ENCODE data around the gene SERPINB1.
"Not testable (repeated sequence)": the region's sequence is repeated elsewhere in the genome, so short reads cannot be mapped to it uniquely, and the experiment has no call there.

SERPINB1 gene

GRCh38 chr6:2841264-2842138 lies at the start of gene SERPINB1:
Gene SERPINB1 (minus strand): TSS chr6:2841863. CDS start chr6:2840586, 1,277 bp downstream.
- peak in 2 of 3 donors; percentile 24 to 58 for DNase-seq (ENCODE audit: low read depth in 3 of 3, low spot score in 1 of 3)

- DNase-seq (ENCODE audit: low read depth in 3 of 3, low spot score in 1 of 3) = no peak
Measured at GRCh38 chr6:2890976-2891767, 49.5 kb upstream of the SERPINB1 start.

GRCh38 chr6:2885967-2886735 lies 44.5 kb upstream of the SERPINB1 start:
- no peak for DNase-seq (ENCODE audit: low read depth in 3 of 3, low spot score in 1 of 3)

- no peak for DNase-seq (ENCODE audit: low read depth in 3 of 3, low spot score in 1 of 3)
Measured at GRCh38 chr6:2884804-2885203, 43.1 kb upstream of the SERPINB1 start.

GRCh38 chr6:2883673-2884072 lies 42.0 kb upstream of the SERPINB1 start:
- DNase-seq (ENCODE audit: low read depth in 3 of 3, low spot score in 1 of 3) = no peak

GRCh38 chr6:2881423-2881822 lies 39.8 kb upstream of the SERPINB1 start:
- DNase-seq (ENCODE audit: low read depth in 3 of 3, low spot score in 1 of 3) = no peak

- not testable (repeated sequence) for DNase-seq (ENCODE audit: low read depth in 3 of 3, low spot score in 1 of 3)
Measured at GRCh38 chr6:2880156-2880555, 38.5 kb upstream of the SERPINB1 start.

GRCh38 chr6:2877960-2878359 lies 36.3 kb upstream of the SERPINB1 start:
- DNase-seq (ENCODE audit: low read depth in 3 of 3, low spot score in 1 of 3) = no peak

GRCh38 chr6:2877057-2877882 lies 35.6 kb upstream of the SERPINB1 start:
- DNase-seq (ENCODE audit: low read depth in 3 of 3, low spot score in 1 of 3) = no peak

GRCh38 chr6:2876210-2877056 lies 34.8 kb upstream of the SERPINB1 start:
- DNase-seq (ENCODE audit: low read depth in 3 of 3, low spot score in 1 of 3) = no peak

GRCh38 chr6:2875359-2876191 lies 33.9 kb upstream of the SERPINB1 start:
- DNase-seq (ENCODE audit: low read depth in 3 of 3, low spot score in 1 of 3) = no peak

GRCh38 chr6:2873643-2874042 lies 32.0 kb upstream of the SERPINB1 start:
- DNase-seq (ENCODE audit: low read depth in 3 of 3, low spot score in 1 of 3) = no peak

GRCh38 chr6:2872423-2873358 lies 31.0 kb upstream of the SERPINB1 start:
- DNase-seq (ENCODE audit: low read depth in 3 of 3, low spot score in 1 of 3) = no peak

GRCh38 chr6:2871953-2872352 lies 30.3 kb upstream of the SERPINB1 start:
- no peak for DNase-seq (ENCODE audit: low read depth in 3 of 3, low spot score in 1 of 3)

- DNase-seq (ENCODE audit: low read depth in 3 of 3, low spot score in 1 of 3) = no peak
Measured at GRCh38 chr6:2871102-2871501, 29.4 kb upstream of the SERPINB1 start.

- no peak for DNase-seq (ENCODE audit: low read depth in 3 of 3, low spot score in 1 of 3)
Measured at GRCh38 chr6:2870046-2870636, 28.5 kb upstream of the SERPINB1 start.

GRCh38 chr6:2868637-2869036 lies 27.0 kb upstream of the SERPINB1 start:
- DNase-seq (ENCODE audit: low read depth in 3 of 3, low spot score in 1 of 3) = no peak

Data from stimulated activated CD4-positive, alpha-beta T cell treated with anti-CD3 and anti-CD28 coated beads, TNF-alpha, amount 100 ng/mL, for 1 hour (primary cell).